HG02763 (cell line): Measurements from ENCODE around the gene BANK1.
A peak's percentile ranks its signal among the peaks of the same experiment; 100 is the strongest.

Experiments used
- ATAC-seq: cut with Tn5 transposase; IDR thresholded peaks from one replicate; pipeline ENCODE4 v1.9.1; 2021; ENCODE audit warnings: mild to moderate bottlenecking, moderate library complexity; ENCODE audit not compliant: unreplicated experiment

The BANK1 gene

DNA sequence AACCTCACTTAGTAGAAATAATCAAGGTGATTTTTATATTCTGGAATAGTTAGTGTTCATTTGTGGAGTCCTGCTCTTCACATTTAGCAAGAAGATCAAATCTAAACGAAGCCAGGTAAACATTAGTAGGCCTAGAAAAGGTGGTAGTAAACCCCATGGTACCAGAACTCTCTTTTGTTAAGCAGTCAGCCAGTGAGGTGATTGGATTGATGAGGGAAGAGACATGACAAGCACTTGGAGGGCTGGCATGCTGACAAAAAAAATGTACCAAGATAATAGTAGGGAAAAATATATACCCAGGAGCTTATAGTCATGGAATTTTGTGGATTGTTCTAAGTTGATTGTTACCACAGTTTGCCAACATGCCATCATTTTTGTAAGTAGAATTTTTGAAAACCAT is 163.8 kb downstream of the BANK1 start:
- no peak for ATAC-seq

DNA sequence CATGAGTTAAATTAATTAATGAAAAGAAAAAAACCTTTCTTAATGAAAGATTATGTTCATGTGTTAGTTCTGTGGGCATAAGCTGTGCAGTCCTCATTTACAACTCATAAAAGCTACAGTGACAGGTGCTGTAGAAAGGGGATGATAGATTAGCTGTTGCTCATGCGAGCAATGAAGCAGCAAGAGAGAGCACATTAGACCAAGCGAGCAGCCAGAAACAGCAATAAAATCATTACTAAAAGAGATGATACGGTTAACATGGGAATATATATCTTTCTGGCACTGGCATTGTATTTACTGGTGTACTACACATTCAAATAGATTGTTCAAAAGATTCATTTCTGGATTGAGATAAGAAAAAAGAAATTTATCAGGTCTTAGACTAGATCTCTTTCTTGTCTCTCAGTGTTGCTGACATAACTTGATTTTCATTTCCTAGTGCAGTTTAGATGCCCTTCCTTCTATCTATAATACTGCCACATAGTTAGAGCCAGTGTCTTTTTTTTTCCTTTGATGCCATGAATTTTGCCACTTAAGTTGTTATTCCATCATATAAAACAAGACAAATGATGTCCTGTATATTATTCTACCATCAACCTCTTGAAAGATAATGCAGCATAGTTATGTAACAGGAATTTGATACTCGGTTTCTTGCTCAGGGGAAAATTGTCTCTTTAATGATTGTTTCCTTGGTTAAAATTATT is 164.6 kb downstream of the BANK1 start:
- ATAC-seq, result no peak

DNA sequence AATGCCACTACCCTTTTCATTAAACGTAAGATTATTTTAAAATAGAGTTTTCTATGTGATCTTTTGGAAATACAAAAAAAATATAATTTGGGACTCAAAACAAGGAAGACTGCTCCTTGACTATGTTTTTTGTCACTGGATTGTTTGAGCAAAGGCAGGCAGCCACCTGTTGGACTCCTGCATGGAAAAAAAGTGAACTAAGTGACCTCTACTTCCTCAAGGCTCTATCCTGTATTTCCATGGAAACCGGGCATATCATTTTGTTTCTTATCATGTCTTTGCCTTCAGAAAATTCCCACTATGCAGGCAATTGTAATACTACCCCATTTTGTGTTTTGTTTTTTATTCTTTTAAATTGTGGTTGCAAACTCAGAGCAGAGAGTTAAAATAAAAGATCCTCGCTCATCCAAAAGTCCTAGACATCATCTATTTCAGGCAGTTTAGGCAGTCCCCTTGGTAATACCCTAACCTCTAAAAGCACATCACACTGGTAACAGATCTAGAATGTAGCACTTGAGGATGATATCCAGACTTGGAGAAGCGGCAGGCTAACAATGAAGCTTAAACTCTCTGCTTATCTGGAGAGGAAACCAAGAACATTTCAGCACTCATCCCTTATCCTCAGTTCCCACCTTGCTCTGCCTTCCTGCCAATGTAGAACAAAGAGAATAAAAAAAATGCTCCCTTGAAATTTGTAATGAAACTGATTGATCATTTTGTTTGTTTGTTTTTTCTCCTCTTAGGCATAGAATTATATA is 165.7 kb downstream of the BANK1 start:
- ATAC-seq, result no peak

DNA sequence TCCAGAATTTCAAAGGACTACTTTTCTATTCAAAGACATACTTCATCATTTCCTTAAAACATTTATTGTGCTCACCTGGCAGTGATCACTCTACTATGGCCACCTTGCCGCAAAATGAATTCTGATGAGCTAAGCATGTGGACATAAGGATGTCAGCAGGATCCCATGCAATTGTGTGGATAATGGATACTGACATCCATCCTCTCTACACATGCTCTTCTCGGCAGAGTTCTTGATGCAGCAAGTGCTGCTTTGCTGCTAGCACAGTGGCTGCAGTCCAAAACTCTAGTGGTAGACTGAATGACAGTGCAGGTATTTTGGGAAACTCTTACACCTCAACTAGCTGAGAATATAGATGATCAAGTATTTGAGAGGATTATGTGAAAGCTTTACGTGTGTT is 168.0 kb downstream of the BANK1 start:
- no peak for ATAC-seq

DNA sequence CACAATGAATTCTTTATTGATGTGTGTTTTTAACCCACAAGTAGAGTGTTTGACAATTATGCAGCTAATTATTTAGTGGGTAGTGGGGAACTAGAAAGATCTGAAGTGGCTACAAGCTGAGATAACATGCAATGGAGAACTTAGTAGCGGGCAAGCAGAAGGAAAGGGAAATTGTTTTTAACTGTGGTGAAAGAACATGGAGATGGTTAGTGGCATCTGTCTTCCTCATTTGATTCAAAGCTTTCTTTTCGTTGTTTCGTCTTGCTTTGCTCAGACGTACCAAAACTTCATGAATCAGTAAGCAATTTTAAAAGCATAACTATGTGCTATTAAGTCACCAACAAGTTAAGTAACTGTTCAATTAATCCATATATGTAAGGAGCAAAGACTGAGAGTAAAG is 169.9 kb downstream of the BANK1 start:
- ATAC-seq, result no peak

DNA sequence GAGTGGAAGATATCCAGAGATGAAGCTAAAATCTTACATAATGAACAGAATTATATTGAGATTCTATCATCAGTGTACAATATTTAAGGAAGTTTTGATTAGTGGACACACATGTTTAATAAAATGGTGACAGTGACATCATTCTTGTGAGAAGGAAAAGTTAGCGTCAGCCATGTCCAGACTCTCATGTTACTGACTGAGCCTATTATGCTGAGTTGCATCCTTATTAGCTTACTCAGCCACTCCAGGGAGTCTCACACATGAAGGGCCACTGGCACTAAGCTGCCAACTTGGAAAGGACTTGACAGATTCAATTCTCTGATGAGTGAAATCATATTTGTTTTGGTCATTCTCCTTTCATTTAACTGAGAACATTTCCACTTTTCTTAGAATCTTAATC is 170.6 kb downstream of the BANK1 start:
- ATAC-seq, result no peak

DNA sequence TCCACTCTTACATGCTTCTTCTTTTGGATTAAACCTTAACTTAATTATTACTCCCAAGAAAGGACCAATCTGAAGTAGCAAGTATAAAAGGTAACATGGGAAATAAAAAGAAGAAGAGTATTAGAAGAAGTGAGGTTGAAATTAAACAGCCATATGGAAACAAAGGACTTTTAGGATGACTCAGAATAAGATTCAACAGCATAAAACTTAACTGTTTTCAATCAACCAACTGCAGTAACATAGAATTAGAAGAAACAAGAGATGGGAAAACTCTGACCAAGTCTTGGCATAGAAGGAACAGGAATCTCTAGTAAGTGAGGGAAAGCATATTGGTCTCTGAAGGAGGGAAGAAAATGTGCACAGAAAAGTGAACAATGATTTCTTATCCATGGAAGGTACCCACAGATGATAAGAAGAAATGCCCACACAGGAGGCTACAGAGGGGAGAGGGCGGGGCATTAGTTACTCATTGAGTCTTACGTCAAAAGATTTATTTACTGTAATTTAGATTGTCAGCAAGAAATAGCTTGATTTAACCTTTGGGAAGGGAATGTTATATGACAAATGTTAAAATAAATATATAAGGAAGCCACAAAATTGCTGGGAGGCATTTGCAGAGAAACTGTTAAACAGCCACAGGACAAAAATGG is 177.3 kb downstream of the BANK1 start:
- no peak for ATAC-seq

DNA sequence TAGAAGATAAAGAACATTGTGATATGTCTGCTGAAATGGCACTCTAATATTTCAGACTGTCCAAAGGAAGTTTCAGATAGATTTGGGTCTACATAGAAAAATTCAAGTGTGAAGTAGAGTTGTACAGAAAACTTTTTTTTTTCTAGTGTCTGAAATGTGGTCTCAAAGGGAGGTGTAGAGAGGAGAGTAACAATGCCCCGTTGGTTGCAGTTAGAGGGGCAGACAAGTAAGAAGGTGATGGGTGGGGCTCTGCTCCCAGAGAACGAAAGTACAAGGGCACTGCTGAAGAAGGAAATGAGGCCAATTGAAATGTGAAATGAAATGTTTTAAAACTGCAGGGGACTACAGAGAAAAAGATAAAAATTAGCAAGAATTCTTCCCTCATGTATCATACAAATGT is 177.8 kb downstream of the BANK1 start:
- no peak for ATAC-seq

DNA sequence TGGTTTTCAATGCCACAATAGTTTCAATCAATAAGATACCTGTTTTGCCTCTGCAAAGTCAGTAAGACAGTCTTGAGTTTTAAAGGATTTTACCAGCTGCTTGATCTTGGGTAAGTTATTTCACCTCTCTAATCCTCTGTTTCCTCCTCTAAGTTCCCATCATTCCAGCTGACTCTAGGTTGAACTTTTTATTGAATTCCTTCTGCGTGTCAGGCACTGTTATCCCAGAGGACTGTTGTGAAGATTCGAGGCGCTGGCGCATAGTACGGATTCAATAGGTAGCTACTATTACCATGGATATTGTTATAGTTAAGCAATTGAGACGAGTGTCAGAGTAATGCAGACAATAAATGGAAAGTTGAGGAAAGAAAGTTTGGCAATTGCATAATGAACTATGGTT is 179.4 kb downstream of the BANK1 start:
- no peak for ATAC-seq

DNA sequence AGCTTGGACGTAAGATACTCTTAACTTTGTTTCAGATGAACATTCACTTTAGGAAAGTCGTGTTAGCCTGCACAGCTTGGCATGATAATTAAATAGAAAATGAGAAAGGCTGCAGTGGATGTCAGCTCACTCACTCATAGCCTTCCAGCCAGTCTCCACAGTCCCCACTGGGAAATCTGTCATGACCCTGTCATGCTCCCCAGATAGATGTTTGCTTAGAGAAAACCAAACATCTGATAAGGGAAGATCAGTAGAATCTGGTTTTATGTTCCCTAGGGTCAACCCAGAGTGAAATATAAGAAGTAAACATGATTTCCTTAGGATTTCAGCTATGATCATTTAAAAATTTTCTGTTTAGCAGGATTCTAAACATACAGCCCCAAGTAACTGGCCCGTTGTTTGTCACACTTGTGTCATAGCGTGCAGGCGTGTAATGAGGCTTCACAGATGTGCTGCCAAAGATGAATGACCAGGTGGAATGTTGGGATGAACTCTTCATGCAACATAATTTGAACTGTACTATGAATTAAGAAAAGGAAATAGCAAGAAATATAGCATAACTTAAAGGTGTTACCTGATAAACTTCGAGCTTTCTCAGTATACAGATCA is 180.1 kb downstream of the BANK1 start:
- no peak for ATAC-seq

DNA sequence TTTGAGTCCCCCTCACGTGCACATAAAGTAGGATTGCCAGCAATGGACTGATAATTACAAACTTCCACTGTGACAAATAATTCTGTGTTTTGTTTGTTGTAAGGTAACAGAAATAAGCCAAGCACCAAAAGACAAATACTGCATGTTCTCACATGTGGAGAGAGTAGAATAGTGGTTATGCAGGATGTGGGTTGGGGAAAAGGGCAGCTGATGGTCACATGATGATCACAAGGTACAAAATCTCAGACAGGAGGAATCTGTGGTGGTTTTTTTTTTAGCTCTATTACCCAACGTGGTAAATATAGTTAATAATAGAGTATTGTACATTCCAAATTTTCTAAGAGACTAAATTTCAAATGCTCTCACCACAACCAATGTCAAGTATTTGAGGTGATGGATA is 182.3 kb downstream of the BANK1 start:
- ATAC-seq, result no peak

DNA sequence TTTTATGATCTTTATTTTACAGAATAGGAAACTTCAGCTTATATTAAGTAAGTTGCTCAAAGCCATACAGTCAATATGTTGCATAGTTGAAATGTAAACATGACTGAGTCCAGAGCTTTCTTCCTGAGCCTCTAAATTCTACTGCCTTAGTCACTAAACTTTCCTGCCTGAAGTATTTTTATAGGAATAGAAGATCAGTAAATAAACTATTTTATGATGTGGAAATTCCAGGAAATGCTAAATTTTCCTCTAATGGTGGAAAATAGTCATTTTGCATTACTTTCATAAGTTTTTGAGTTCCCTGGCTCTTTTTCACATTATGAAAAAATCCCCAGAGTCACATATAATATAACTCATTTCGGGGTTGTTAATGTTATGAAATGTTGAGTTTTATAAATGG is 182.8 kb downstream of the BANK1 start:
- ATAC-seq, result no peak

DNA sequence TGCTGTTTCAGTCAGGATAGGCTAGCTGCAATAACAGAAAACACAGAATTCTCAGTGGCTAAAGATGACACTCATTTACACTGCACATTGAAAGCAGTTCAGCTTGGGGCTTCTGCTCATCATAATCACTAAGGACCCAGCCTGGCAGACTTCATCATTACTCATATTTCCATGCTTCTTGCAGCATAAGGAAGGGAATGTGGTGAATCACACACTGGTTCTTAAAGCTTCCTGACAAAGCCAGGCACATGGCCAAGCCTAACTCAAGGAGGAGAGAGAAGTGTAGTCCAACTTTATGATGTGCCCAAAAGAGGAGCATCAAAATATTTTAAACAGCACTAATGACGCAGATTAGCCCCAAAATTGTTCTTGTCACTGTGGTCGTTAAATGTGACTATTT is 186.5 kb downstream of the BANK1 start:
- ATAC-seq, result no peak

DNA sequence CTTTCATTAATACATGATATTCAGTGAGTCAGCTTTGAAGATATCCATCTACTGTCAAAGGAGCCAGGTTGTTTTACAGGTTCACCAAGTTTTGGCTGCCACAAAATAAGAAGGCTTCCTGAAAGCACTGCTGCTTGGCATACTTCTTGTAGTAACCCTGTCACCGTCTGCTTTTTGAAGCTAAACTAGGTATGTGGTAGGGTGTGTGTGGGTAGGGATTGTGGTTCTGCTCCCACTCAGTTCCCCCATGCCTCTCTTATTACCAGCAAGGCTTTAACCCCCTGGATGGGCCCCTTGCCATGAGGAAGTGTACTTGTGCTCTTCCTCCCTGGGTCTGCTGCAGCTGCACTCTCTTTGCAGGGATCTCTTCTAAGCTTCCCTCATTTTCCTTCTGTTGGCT is 191.2 kb downstream of the BANK1 start:
- ATAC-seq, result no peak

DNA sequence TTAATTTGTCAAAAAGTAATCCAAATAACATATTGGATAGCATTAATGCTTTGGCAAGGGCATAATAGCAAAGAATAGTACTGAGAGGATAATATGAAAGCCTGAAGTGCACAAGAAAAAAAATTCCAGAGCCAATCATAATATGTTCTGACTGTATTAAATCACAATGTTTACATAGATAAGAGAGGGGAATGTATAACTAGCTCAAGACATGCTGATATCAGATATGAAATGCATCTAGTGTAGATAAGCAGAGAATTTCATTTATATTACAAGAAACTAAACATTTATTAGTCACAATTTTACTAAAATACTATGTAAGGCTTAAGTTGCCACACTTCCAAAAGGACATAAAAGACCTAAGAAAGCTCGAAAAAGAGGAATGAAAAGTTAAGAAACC is 193.3 kb downstream of the BANK1 start:
- no peak for ATAC-seq

DNA sequence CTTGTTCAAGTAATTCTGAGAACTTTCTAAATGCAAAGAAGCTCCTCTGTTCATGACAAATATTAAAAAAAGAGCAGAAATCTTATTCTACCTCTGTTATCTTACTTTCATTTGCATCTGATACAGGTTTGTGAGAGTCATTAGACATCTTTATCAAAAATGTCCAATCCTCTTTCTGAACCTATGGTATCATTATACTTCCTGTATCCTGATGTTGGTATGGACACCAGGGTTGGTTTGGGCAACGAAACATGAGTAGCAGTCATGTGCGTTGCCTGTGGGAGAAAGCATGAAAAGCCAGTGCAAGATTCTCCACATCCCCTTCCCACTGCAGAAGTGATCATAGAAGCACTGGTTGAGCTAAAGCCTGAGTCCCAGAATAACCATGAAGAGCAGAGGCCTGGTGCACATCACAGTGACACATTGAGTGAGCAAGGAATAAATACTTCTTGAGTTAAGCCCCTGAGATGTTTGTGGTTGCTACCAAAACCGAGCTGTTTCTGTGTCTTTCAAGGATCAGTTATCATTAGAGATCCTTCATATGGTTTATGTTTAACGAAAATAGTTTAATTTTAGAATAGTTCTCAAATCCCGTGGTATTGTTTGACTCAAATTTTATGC is 197.2 kb downstream of the BANK1 start:
- peak; percentile 96 for ATAC-seq

DNA sequence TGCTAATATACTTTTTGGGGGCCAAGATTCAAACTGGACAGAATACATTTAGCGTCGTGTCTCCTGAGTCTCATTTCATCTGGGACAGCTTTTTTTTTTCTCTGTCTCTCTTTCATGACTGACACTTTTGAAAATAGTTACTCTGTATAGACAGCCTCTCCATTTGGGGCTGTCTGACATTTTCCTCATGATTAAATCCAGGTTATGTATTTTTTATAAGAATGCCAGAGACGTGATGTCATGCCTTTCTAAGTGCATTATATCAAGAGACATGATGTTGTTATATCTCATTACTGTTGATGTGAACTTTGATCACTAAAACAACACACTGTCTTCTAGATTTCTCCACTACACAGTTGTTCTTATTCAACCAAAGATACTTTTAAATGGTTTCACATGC is 199.0 kb downstream of the BANK1 start:
- no peak for ATAC-seq

DNA sequence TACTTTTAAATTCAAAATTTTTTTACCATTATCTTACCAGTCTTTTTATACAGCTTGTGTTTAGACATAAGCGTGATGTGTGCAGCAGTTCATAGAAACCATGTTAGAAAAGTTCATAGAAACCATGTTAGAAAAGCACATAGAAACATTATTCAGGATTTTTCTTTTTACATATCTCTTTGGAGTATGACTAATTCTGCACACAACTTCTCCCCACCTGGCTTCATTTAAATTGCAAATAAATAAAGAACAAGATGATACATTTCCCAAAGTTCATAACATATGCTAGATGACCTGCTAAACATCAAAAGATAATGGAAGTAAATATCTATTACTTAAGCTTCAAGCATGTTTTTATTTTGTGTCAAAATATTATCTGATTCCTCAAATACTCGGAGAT is 201.9 kb downstream of the BANK1 start:
- ATAC-seq, result no peak

DNA sequence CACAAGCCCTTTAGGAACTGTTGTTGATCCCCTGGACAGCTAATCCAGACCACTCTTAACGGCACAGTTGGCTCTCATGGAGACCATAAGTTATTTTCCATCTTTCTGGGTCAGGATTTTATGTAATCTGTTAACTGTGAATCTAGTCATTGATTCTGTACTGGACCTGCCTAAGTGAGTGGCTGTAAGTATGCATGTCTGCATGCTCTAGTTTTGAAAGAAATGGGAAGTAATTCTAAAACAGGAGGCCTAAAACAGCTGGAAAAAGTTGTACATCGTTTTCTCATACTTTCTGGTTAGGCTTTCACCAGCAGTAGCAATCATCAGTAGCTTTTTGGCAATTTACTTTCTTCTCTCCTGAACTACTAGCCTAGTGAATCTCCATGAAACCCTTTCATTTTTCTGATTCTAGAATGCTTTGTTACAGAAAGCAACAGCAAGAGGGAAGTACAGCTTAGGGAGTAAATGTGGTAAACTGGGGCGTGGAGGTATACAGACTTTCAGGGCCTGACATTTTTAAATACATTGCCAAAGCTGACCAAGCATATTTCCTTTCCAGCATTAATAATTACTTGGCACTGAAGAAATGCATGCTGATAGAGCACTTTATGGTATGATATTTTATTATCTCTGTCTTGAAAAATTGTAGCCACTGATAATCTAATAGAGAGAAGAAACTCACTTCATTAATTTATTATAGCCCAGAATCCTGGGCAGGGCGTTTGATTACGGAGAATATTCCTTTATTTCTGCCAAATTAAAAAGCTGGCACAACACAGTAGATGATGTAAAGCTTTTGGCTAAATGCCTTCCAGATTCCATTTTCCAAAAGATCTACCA is 202.7 kb downstream of the BANK1 start:
- no peak for ATAC-seq
